Chondrocyte (in vitro differentiated cells): ENCODE data around the gene ARMC9. TPM values are rescaled to one million over a fixed set of nuclear protein-coding genes. Genes with fewer than 3 reads are reported as not detected.

Experiments
- DNase-seq: peaks from one replicate; pipeline ENCODE4 v3.0.0; 2021; ENCODE audit warnings: mixed read lengths, low spot score
- H3K27ac Mint-ChIP-seq: one replicate; pipeline ENCODE4 v1.8.0; 2021; ENCODE audit warnings: mild to moderate bottlenecking, moderate library complexity, mixed read lengths; ENCODE audit not compliant: unreplicated experiment
- H3K27me3 Mint-ChIP-seq: 2 replicates; pipeline ENCODE4 v1.8.0; 2021; ENCODE audit warnings: low read depth, mixed read lengths
- H3K36me3 Mint-ChIP-seq: 2 replicates; pipeline ENCODE4 v1.8.0; 2021; ENCODE audit warnings: low read depth, mixed read lengths
- H3K4me1 Mint-ChIP-seq: 2 replicates; pipeline ENCODE4 v1.8.0; 2021; ENCODE audit warnings: low read depth, mild to moderate bottlenecking, mixed read lengths
- H3K4me3 Mint-ChIP-seq: one replicate; pipeline ENCODE4 v1.8.0; 2021; ENCODE audit warnings: mild to moderate bottlenecking, moderate library complexity, mixed read lengths; ENCODE audit not compliant: unreplicated experiment
- H3K9me3 Mint-ChIP-seq: 2 replicates; pipeline ENCODE4 v1.8.0; 2021; ENCODE audit warnings: low read depth, mixed read lengths
- total RNA-seq: library from RNA; stranded (reverse); gene quantifications from 3 replicates; pipeline ENCODE4 v1.2.1, GENCODE V29; 2021
- TF ChIP-seq, protein P1 (sequence below): fragments of 200-600 bp; sonication (generic); IDR thresholded peaks from 2 replicates; pipeline ENCODE4 v1.5.0; 2021; ENCODE audit warnings: antibody characterized with exemption, mild to moderate bottlenecking, moderate library complexity

Gene ARMC9
- total RNA-seq, 1 donor from 2014 or later: 188 TPM

DNA sequence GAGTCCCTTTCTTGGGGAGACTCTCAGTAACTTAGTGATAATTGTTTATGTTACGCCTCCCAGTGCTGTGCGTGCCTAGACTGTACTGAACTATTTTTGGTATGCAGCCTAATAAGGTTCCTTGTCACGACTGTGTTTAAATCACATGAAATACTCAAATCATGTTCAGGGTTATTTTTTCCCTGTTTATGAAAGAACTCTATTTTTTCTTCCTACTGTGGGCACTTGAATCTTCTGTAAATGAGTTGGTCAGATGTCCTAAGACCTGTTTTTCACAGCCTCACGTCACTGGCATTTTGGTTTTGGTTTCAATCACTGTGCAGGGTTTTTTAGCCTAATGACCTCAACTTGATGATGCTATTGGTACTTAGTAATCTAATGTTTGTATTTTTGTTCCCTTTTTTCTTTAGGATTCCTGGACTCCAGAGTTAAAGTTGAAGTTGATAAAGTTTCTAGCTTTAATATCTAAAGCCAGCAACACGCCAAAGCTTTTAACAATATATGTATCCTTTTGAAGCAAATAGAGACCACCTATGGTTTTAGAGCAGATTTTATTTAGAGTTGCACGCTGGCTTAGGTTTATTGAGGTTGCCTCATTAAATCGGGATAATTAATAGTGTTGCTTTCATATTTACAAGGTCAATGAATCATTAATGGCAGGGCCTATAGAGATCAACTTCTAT is 24.0 kb downstream of the ARMC9 start:
- Mint-ChIP-seq H3K4me3 (peak overlapping the region; percentile 40), H3K4me1 (peaks cover 79% of the 10 kb centered on the region), H3K9me3 (peaks cover 9% of the 10 kb centered on the region), H3K36me3 (peaks cover 37% of the 10 kb centered on the region), H3K27ac (peak overlapping the region; percentile 99), H3K27me3 (no peaks in the 10 kb centered on the region)
- TF ChIP-seq, protein P1, sequence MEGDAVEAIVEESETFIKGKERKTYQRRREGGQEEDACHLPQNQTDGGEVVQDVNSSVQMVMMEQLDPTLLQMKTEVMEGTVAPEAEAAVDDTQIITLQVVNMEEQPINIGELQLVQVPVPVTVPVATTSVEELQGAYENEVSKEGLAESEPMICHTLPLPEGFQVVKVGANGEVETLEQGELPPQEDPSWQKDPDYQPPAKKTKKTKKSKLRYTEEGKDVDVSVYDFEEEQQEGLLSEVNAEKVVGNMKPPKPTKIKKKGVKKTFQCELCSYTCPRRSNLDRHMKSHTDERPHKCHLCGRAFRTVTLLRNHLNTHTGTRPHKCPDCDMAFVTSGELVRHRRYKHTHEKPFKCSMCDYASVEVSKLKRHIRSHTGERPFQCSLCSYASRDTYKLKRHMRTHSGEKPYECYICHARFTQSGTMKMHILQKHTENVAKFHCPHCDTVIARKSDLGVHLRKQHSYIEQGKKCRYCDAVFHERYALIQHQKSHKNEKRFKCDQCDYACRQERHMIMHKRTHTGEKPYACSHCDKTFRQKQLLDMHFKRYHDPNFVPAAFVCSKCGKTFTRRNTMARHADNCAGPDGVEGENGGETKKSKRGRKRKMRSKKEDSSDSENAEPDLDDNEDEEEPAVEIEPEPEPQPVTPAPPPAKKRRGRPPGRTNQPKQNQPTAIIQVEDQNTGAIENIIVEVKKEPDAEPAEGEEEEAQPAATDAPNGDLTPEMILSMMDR: no peak
- no peak for DNase-seq

DNA sequence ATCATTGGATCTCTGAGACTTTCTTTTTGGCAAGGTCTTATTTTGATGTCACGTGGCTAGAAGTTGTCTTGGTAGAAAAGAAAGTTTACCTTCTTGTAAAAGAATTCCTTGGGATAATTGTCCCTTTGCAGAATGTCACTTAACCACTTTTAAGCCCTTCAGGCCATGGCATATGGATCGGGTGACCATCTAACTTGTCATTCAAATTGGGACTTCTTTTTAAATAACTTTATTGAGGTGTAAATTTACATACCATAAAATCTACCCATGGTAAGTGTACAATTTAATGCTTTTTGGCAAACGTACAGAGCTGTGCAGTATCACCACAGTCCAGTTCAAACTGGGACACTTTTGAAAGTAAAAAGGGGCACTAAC is 24.6 kb downstream of the ARMC9 start:
- Mint-ChIP-seq H3K36me3 (peaks cover 32% of the 10 kb centered on the region), H3K9me3 (peaks cover 9% of the 10 kb centered on the region), H3K27me3 (no peaks in the 10 kb centered on the region), H3K4me1 (peaks cover 79% of the 10 kb centered on the region), H3K4me3 (no peak overlapping the region), H3K27ac (peak overlapping the region; percentile 99)
- DNase-seq: no peak
- TF ChIP-seq, protein P1: no peak

DNA sequence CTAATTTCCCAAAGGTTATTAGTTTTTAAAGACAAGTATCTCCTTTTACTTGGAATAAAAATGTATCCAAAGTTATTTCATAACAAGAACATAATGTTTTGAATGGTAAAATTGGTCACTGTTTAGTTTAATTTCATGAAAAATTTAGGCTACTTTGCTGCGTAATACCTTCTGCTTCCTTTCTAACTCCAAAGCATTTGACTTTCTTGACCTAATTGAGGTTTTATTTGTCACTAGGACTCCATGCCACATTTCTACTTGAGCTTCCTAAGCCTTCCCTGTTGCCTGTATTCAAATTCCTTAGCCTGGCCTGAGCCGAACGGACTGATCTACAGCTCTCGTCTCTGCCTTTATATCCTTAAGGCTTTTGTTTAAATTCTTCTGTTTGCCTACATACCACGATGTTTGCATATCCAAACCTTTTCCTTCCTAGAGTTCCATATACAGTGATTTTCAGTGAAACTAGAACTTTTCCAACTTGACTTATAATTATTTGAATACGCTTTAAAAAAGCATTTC is 25.1 kb downstream of the ARMC9 start:
- Mint-ChIP-seq H3K36me3 (peaks cover 31% of the 10 kb centered on the region), H3K4me3 (no peak overlapping the region)

DNA sequence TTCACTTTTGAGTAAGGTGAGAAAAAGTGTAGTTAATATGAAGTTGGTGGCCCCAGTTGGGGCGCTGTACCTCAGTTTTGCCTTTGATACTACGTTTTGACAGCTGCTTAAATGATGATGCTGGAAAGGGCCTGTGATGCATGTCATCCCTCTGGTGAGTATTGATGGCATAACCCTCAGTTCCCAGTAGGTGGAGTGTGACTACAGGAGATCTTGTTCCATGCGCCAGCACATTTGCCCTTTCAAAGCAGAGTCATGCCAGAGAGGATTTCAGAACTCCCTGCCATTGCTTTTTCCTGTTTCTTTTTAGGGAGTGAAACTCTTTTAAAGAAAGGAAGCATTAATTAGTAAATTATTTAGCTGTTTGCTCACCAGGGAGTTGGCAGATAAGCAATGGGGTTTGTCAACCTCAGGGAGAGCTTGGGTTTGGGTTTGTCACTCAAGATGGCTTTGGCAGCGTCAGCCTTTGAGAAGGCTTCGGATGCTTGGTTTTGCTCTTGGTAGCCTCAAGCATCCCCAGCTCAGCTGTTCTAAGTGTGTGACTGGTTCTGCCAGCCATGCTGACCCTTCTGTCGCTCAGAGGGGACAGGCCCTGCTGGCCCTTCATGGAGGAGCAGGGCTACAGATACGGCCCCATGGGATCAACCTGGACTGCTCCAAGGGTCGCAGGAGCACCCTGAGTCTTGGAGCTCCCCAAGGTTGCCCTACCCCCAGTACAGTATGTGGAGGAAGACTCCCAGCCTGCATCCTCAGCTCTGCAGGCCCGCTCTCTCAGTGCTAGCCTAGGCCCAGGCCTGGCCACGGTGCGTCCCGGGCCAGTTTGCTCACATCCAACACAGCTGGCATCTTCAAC is 29.1 kb downstream of the ARMC9 start:
- Mint-ChIP-seq H3K27me3 (no peaks in the 10 kb centered on the region), H3K27ac (peak overlapping the region; percentile 68), H3K9me3 (no peaks in the 10 kb centered on the region), H3K4me3 (no peak overlapping the region), H3K4me1 (peaks cover 57% of the 10 kb centered on the region), H3K36me3 (peaks cover 19% of the 10 kb centered on the region)
- no peak for DNase-seq
- TF ChIP-seq, protein P1: peak; percentile 86

More for the DNA sequence above, 25.1 kb downstream of the ARMC9 start:
- TF ChIP-seq, protein P1: no peak
- Mint-ChIP-seq H3K9me3 (peaks cover 9% of the 10 kb centered on the region), H3K27me3 (no peaks in the 10 kb centered on the region), H3K4me1 (peaks cover 79% of the 10 kb centered on the region), H3K27ac (peak overlapping the region; percentile 99)
- DNase-seq: no peak

DNA sequence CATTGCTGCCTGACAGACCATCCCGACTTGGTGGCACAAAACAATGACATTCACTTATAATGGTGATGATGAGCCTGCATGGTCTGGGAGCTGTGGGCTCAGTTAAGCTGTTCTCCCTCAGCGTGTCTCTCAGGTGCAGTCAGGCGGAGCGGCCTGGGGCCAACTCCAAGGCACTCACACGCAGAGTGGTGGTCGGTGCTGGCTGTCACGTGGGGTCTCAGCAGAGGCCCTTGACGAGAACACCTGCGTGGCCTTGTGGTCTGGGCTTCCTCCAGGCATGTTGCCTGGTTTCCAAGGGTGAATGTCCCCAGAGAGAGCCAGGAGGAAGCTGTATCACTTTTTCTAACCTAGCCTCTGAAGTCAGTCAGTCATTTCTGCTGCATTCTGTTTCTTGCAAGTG is 29.8 kb downstream of the ARMC9 start:
- Mint-ChIP-seq H3K27me3 (no peaks in the 10 kb centered on the region), H3K9me3 (no peaks in the 10 kb centered on the region), H3K4me3 (no peak overlapping the region), H3K36me3 (peaks cover 19% of the 10 kb centered on the region), H3K27ac (peak overlapping the region; percentile 68), H3K4me1 (peaks cover 50% of the 10 kb centered on the region)
- TF ChIP-seq, protein P1: no peak
- no peak for DNase-seq
